ENCODE results near the gene TCAF1. TPM values are rescaled to one million over a fixed set of nuclear protein-coding genes. Genes with fewer than 3 reads are reported as not detected.
A peak's percentile ranks its signal among the peaks of the same experiment; 100 is the strongest.

The TCAF1 gene
- total RNA-seq, 1 donor from 2014 or later: 42.6 TPM

DNA sequence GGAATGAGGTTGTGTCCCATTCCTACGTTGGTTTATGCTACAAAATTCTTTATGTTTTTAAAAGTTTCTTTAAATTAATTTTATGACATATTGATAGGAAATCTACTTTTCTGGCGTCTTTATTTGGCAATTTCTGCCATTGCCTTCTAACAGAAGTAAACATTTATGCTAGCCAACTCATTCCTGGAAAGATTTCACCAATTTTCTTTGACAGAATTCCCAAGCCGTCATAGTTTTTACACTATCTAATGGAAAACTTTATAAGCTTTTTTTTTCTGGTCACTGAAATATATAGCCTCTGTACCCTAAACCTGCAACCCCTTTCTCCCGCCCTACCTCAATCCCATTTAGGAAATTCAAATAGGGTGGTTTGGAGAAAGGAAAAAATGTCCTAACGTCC lies 6.1 kb upstream of the TCAF1 start:
- no peak for DNase-seq
- Histone ChIP-seq H3K27me3 (no peaks in the 10 kb centered on the region), H3K9me3 (no peaks in the 10 kb centered on the region), H3K36me3 (no peaks in the 10 kb centered on the region), H3K4me3 (no peak overlapping the region), H3K4me1 (no peaks in the 10 kb centered on the region), H3K27ac (no peak overlapping the region)
- ATAC-seq: no peak
- TF ChIP-seq, protein P1, sequence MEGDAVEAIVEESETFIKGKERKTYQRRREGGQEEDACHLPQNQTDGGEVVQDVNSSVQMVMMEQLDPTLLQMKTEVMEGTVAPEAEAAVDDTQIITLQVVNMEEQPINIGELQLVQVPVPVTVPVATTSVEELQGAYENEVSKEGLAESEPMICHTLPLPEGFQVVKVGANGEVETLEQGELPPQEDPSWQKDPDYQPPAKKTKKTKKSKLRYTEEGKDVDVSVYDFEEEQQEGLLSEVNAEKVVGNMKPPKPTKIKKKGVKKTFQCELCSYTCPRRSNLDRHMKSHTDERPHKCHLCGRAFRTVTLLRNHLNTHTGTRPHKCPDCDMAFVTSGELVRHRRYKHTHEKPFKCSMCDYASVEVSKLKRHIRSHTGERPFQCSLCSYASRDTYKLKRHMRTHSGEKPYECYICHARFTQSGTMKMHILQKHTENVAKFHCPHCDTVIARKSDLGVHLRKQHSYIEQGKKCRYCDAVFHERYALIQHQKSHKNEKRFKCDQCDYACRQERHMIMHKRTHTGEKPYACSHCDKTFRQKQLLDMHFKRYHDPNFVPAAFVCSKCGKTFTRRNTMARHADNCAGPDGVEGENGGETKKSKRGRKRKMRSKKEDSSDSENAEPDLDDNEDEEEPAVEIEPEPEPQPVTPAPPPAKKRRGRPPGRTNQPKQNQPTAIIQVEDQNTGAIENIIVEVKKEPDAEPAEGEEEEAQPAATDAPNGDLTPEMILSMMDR (IDR thresholded peaks at IDR 0.05): no peak
- intact Hi-C loops (cut with DNase I): no loop called here

DNA sequence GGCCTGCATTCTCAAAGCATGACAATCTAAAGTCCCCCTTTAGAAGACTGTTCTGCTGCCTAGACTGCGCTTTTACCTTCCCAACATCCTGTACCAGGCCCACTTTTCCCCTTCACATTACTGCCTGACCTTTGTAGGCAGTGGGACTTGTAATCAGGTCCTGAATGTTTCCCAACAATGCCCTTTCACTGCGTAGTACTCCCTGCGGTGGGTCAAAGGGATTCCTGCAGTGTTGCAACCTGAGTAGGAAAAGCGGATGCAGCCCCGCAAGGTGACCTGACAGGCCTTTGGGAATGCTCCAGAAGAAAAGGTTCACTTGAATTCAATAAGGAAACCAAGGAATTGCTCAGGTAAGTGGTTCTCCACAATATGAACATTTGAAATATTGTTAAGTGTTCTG lies 4.9 kb upstream of the TCAF1 start:
- intact Hi-C loops (cut with DNase I): no loop called here
- Histone ChIP-seq H3K36me3 (no peaks in the 10 kb centered on the region), H3K4me1 (no peaks in the 10 kb centered on the region), H3K27me3 (no peaks in the 10 kb centered on the region), H3K4me3 (no peak overlapping the region), H3K27ac (no peak overlapping the region), H3K9me3 (no peaks in the 10 kb centered on the region)
- DNase-seq (no peak), ATAC-seq (no peak)
- TF ChIP-seq, protein P1 (IDR thresholded peaks at IDR 0.05): no peak

DNA sequence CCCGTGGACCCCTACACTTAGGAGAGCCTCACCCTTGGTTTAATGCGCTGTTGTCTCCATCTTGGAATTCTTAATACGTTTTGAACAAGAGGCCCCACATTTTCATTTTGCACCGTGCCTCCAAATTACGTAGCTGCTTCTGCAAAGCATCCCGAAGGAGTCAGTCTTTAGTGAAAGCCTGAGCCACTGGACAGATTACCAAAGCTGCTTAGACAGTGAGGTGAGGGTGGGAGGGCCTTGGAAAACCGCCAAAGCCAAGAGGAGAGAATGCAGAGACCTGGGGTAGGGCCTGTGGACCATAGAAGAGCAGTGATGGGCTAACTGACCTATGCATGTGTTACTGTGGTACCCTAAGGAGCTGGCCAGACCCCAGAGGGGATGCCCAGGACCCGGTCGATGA lies 4.2 kb upstream of the TCAF1 start:
- intact Hi-C loops (cut with DNase I): no loop called here

DNA sequence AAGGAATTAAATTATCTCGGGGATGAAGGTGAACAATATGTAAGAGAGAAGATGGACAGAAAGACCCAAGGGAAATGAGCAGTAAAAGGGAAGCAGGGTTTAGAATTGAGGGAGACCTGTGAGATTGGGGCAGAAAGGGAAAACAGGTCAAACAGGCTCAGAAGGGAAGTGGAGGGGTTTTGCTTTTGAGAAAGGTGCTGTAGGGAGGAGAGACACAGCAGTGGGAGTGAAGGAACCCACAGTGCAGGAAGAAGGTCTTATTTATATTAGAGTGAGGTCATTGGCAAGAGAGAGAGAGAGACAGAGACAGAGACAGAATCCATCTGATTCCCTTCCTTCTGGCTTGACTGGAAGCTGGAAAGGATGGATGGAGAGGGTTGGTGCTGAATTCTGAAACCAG lies 3.5 kb upstream of the TCAF1 start:
- ATAC-seq (no peak), DNase-seq (no peak)
- H3K4me1 ChIP-seq: peaks cover under 1% of the 10 kb centered on the region
- H3K27ac ChIP-seq: no peak overlapping the region
- no peaks in the 10 kb centered on the region for H3K27me3 ChIP-seq
- intact Hi-C loops (cut with DNase I): no loop called here
- no peak overlapping the region for H3K4me3 ChIP-seq
- TF ChIP-seq, protein P1 (IDR thresholded peaks at IDR 0.05): no peak
- no peaks in the 10 kb centered on the region for H3K36me3 ChIP-seq
- no peaks in the 10 kb centered on the region for H3K9me3 ChIP-seq

More for the DNA sequence above, 4.2 kb upstream of the TCAF1 start:
- Histone ChIP-seq H3K27me3 (no peaks in the 10 kb centered on the region), H3K4me1 (no peaks in the 10 kb centered on the region), H3K27ac (no peak overlapping the region), H3K9me3 (no peaks in the 10 kb centered on the region), H3K4me3 (no peak overlapping the region), H3K36me3 (no peaks in the 10 kb centered on the region)
- TF ChIP-seq, protein P1 (IDR thresholded peaks at IDR 0.05): no peak
- no peak for ATAC-seq
- DNase-seq: no peak

DNA sequence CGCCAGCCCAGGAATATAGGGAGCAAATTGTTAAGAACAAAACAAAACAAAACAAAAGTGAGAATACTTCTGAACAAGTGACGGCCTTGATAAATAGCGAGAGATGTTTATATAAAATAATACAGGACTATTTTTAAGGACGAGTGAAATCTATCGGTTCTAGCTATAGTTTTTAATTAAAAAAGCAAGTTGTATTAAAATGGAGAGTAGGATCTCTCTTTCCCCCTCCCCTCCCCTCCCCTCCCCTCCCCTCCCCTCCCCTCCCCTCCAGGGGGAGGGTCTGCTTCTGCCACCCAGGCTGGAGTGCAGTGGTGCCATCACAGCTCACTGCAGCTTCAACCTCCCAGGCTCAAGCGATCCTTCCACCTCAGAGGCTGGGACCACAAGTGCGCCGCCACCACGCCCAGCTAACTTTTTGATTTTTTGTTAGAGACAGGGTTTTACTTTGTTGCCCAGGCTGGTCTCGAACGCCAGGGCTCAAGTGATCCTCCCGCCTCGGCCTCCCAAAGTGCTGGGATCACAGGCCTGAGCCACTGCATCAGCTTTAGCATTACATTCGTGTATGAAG lies 440 bp upstream of the TCAF1 start:
- Histone ChIP-seq H3K4me1 (peaks cover 9% of the 10 kb centered on the region), H3K27ac (no peak overlapping the region), H3K36me3 (no peaks in the 10 kb centered on the region), H3K27me3 (no peaks in the 10 kb centered on the region), H3K9me3 (no peaks in the 10 kb centered on the region), H3K4me3 (peak overlapping the region; percentile 76)
- intact Hi-C loops (cut with DNase I): no loop called here
- TF ChIP-seq, protein P1 (IDR thresholded peaks at IDR 0.05): no peak
- no peak for DNase-seq
- no peak for ATAC-seq

DNA sequence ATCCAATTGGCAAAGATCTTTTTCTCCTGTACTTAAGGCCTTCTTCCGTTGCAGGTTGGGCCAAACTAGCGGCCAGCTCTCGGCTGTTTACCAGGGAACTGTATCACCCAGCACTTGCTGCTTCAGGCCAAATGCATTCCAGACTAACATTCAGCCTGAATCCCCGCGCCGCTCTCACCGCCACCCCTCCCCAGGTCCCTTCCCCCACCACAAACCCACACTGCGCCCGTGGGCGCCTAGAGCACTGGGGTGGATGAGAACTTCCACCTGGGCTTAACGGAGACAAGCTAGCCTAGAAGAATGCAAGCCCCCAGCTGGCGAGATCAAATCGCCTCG lies 676 bp downstream of the TCAF1 start:
- peak; percentile 72 for DNase-seq
- ATAC-seq: peak; percentile 26

More for the DNA sequence above, 676 bp downstream of the TCAF1 start:
- Histone ChIP-seq H3K36me3 (no peaks in the 10 kb centered on the region), H3K4me3 (peak overlapping the region; percentile 76), H3K9me3 (no peaks in the 10 kb centered on the region), H3K4me1 (peaks cover 9% of the 10 kb centered on the region), H3K27me3 (no peaks in the 10 kb centered on the region), H3K27ac (peak overlapping the region; percentile 89)
- TF ChIP-seq, protein P1 (IDR thresholded peaks at IDR 0.05): no peak
- intact Hi-C loops (cut with DNase I): no loop called here

All from upper lobe of right lung (tissue), 1 donor.